Thoracic aorta (tissue), 2 donors: Measurements from ENCODE around the gene ESPN. TPM values are rescaled to one million over a fixed set of nuclear protein-coding genes. Genes with fewer than 3 reads are reported as not detected.

ENCODE experiments used
- ATAC-seq: fragments of 150-250 bp; one replicate; pipeline ENCODE4 v1.8.0; 2017; ENCODE audit warnings: low read depth; ENCODE audit not compliant: insufficient number of reproducible peaks, low FRiP score
- DNase-seq: peaks from one replicate; pipeline ENCODE4 v3.0.0-alpha.2; 2020; ENCODE audit warnings: low spot score
- H3K27ac ChIP-seq, 2 donors: fragments of 200-600 bp; sonication (generic); 1 replicate in 1 of 2; 2 replicates in 1 of 2; pipeline ENCODE4 v1.5.1; 2016; ENCODE audit warnings: mild to moderate bottlenecking in 2 of 2, moderate library complexity in 2 of 2
- H3K27me3 ChIP-seq: fragments of 200-600 bp; sonication (generic); replicated peaks from 2 replicates; pipeline ENCODE4 v1.6.0; 2016; ENCODE audit warnings: mild to moderate bottlenecking; ENCODE audit not compliant: insufficient read depth
- H3K36me3 ChIP-seq: fragments of 200-600 bp; sonication (generic); one replicate; pipeline ENCODE4 v1.5.1; 2016
- H3K4me1 ChIP-seq, 2 donors: fragments of 200-600 bp; sonication (generic); 1 replicate in 1 of 2; 2 replicates in 1 of 2; pipeline versions ENCODE4 v1.5.1 to v1.6.0; 2016; ENCODE audit warnings: low read depth in 2 of 2, mild to moderate bottlenecking in 1 of 2; ENCODE audit not compliant: control insufficient read depth in 1 of 2
- H3K4me3 ChIP-seq: fragments of 200-600 bp; sonication (generic); 2 replicates; pipeline ENCODE4 v1.5.1; 2016; ENCODE audit warnings: mild to moderate bottlenecking
- H3K9me3 ChIP-seq: fragments of 200-600 bp; sonication (generic); 2 replicates; pipeline ENCODE4 v1.5.1; 2016
- total RNA-seq, 2 donors: library from RNA; depleted of rRNA; stranded (reverse); fragments of >200 nt; gene quantifications; one replicate each; pipeline versions ENCODE4 v1.1.0 to v1.2.3, GENCODE V29; 2016
- TF ChIP-seq, protein P1 (sequence below): fragments of 200-600 bp; sonication (generic); IDR thresholded peaks from one replicate; pipeline ENCODE4 v1.5.1; 2019; ENCODE audit warnings: antibody characterized with exemption

ESPN gene
- total RNA-seq, 2 donors from 2014 or later, result not detected

- no peaks in the 10 kb centered on the region for H3K36me3 ChIP-seq
- no peak for DNase-seq
- peaks cover 0 to 14% of the 10 kb centered on the region in 2 donors for H3K4me1 ChIP-seq
- no peak overlapping the region for H3K4me3 ChIP-seq
- H3K27ac ChIP-seq, result no peak overlapping the region
- H3K9me3 ChIP-seq, result no peaks in the 10 kb centered on the region
- ATAC-seq, result no peak
- TF ChIP-seq, protein P1, sequence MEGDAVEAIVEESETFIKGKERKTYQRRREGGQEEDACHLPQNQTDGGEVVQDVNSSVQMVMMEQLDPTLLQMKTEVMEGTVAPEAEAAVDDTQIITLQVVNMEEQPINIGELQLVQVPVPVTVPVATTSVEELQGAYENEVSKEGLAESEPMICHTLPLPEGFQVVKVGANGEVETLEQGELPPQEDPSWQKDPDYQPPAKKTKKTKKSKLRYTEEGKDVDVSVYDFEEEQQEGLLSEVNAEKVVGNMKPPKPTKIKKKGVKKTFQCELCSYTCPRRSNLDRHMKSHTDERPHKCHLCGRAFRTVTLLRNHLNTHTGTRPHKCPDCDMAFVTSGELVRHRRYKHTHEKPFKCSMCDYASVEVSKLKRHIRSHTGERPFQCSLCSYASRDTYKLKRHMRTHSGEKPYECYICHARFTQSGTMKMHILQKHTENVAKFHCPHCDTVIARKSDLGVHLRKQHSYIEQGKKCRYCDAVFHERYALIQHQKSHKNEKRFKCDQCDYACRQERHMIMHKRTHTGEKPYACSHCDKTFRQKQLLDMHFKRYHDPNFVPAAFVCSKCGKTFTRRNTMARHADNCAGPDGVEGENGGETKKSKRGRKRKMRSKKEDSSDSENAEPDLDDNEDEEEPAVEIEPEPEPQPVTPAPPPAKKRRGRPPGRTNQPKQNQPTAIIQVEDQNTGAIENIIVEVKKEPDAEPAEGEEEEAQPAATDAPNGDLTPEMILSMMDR, result no peak
- peaks cover 10% of the 10 kb centered on the region for H3K27me3 ChIP-seq
Measured at GRCh38 chr1:6446665-6447015, 22.1 kb downstream of the ESPN start.

- no peaks in the 10 kb centered on the region for H3K9me3 ChIP-seq
- H3K36me3 ChIP-seq, result no peaks in the 10 kb centered on the region
- DNase-seq (no peak), ATAC-seq (no peak)
- peaks cover 10% of the 10 kb centered on the region for H3K27me3 ChIP-seq
- no peak overlapping the region for H3K4me3 ChIP-seq
- H3K27ac ChIP-seq, result no peak overlapping the region
- H3K4me1 ChIP-seq, result peaks cover 0 to 14% of the 10 kb centered on the region in 2 donors
- TF ChIP-seq, protein P1, result no peak
Measured at GRCh38 chr1:6447016-6447817, 22.6 kb downstream of the ESPN start.

- Histone ChIP-seq H3K4me1 (peaks cover 0 to 14% of the 10 kb centered on the region in 2 donors), H3K9me3 (no peaks in the 10 kb centered on the region), H3K27me3 (peaks cover 10% of the 10 kb centered on the region), H3K27ac (no peak overlapping the region), H3K4me3 (peak overlapping the region; percentile 50), H3K36me3 (no peaks in the 10 kb centered on the region)
- ATAC-seq (no peak), DNase-seq (no peak)
- TF ChIP-seq, protein P1, result no peak
Measured at GRCh38 chr1:6447818-6448748, 23.5 kb downstream of the ESPN start.

DNA sequence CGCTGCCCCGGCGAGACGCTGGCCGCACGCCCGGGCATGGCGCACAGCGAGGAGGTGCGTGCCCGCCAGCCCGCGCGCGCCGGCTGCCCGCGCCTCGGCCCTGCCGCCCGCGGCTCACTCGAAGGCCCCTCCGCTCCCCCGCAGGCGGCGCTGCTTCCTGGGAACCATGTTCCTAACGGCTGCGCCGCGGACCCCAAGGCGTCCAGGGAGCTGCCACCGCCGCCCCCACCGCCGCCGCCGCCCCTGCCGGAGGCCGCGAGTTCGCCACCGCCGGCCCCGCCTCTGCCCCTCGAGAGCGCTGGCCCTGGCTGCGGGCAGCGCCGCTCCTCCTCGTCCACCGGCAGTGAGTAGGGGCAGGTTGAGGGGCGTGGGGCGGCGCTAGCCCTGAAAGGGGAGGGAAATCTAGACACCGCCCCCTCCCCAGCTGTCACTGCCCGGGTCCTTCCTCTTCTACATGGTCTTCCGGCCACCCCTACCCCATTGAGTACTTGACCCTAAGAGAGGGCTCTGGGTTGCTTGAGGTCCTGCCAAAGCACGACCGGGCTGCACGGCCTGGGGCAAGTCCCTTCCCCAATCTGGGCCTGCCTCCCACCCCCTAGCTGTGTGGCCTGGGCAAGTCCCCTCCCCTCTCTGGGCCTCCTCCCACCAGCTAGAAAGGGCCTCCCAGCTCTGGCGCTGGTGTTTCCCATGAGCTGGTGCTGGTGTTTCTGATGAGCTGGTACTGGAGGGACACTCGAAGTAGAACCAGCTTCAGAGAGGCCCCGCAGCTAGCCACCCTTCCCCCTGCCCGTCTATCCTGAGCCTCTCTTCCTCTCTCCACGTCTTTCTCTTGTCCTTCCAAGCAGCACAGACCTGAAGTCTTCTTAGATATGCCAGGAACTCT, 24.4 kb downstream of the ESPN start:
- Histone ChIP-seq H3K4me3 (peak overlapping the region; percentile 50), H3K9me3 (no peaks in the 10 kb centered on the region), H3K36me3 (no peaks in the 10 kb centered on the region), H3K27me3 (peaks cover 10% of the 10 kb centered on the region), H3K4me1 (peaks cover 0 to 14% of the 10 kb centered on the region in 2 donors), H3K27ac (no peak overlapping the region)
- TF ChIP-seq, protein P1, result no peak
- no peak for ATAC-seq
- DNase-seq, result no peak
